Mucosa of descending colon (tissue), 3 donors: ENCODE results near the gene CCT6A. TPM values are rescaled to one million over a fixed set of nuclear protein-coding genes. Genes with fewer than 3 reads are reported as not detected.

ENCODE experiments used
- total RNA-seq, 3 donors: library from RNA; stranded (reverse); fragmentation: NEBNext Ultra II Directional in 2 of 3; extraction: Animal tissue kit (Norgen Biotek cat#: 25700) in 2 of 3; gene quantifications; one replicate each; pipeline versions ENCODE4 v1.2.1 to v1.2.4, GENCODE V29; 2021 to 2023
- donor health status: DM: no; HTN: no; CAD: no; lungs with moderate emphysema.
- donor health status: DM: no; HTN: no; CAD: no.
- donor health status: DM: no; HTN: yes; CAD: no.

The CCT6A gene
- total RNA-seq, 3 donors from 2014 or later: 62.7 to 92.1 (median 83.4) TPM

Other genes with a start within 250 kb of the CCT6A start
- not detected for gene SEPTIN14, start 189.0 kb upstream of the CCT6A start, total RNA-seq
- 1 to 10 TPM; 2.0 to 4.3 (median 2.1) TPM for gene ZNF713, start 164.3 kb upstream of the CCT6A start, total RNA-seq
- 10 to 100 TPM; 11.5 to 14.3 (median 11.5) TPM for gene MRPS17, start 99.9 kb upstream of the CCT6A start, total RNA-seq
- 100 to 1,000 TPM in 1 of 3 donors, 10 to 100 TPM in 2; 59.4 to 101 (median 60.8) TPM for gene NIPSNAP2, start 87.2 kb upstream of the CCT6A start, total RNA-seq
- gene PSPH, start 321 bp upstream of the CCT6A start, total RNA-seq: 10 to 100 TPM in 2 of 3 donors, 1 to 10 TPM in 1; 8.0 to 12.0 (median 11.4) TPM
- gene SUMF2, start 12.5 kb downstream of the CCT6A start, total RNA-seq: 100 to 1,000 TPM in 2 of 3 donors, 10 to 100 TPM in 1; 91.6 to 122 (median 101) TPM
- gene PHKG1, start 41.2 kb downstream of the CCT6A start, total RNA-seq: 10 to 100 TPM in 1 of 3 donors, 1 to 10 TPM in 1, under 1 TPM in 1; 0.58 to 11.6 (median 2.0) TPM
- gene CHCHD2, start 54.7 kb downstream of the CCT6A start, total RNA-seq: 100 to 1,000 TPM; 233 to 287 (median 282) TPM
- gene NUPR2, start 64.7 kb downstream of the CCT6A start, total RNA-seq: 1 to 10 TPM in 2 of 3 donors, not detected in 1; 1.1 to 1.6 TPM